Endothelial cell of umbilical vein (primary cell): ENCODE results near the gene CAMSAP1. TPM values are rescaled to one million over a fixed set of nuclear protein-coding genes. Genes with fewer than 3 reads are reported as not detected.

Experiments used
- BruUV-seq: library from RNA; stranded (reverse); fragments of 400-500 nt; replicated peaks from 2 replicates; lab custom pipeline; 2021; lab: Mats Ljungman, UMichigan
- CTCF ChIA-PET: fragments of 300-600, 350-600 bp; sonication (Branson Sonifier 250); formaldehyde crosslinking; loops from one replicate; lab custom pipeline; 2021; ENCODE audit warnings: antibody characterized with exemption, inconsistent platforms; lab: Charles Lee
- POLR2A ChIA-PET: fragments of 300-600, 350-600 bp; sonication (Branson Sonifier 250); formaldehyde crosslinking; loops from one replicate; lab custom pipeline; 2021; ENCODE audit warnings: antibody characterized with exemption, inconsistent platforms; lab: Charles Lee
- DNase-seq: peaks from one replicate; pipeline ENCODE4 v3.0.0-alpha.2; 2011; ENCODE audit warnings: low read depth, low spot score
- FAIRE-seq: peaks from 2 replicates; lab custom pipeline; 2011; peaks lifted over from hg19 to GRCh38; lab: Jason Lieb, UNC
- H2AFZ ChIP-seq: 2 replicates; pipeline ENCODE4 v1.6.0; 2012; ENCODE audit warnings: low read depth, low read length, control low read depth, inconsistent platforms
- H3K27ac ChIP-seq: 2 replicates; pipeline ENCODE4 v1.5.1; 2011; ENCODE audit warnings: low read depth, mild to moderate bottlenecking, control low read depth, low read length, moderate library complexity; ENCODE audit not compliant: insufficient read depth
- H3K27me3 ChIP-seq, 2 experiments: 2 replicates each; pipeline versions ENCODE4 v1.6.0 to v1.6.1; 2011; ENCODE audit warnings: low read length in 2 of 2, mixed read lengths in 1 of 2; ENCODE audit not compliant: control insufficient read depth in 2 of 2, insufficient read depth in 2 of 2
- H3K36me3 ChIP-seq, 2 experiments: 2 replicates in 1 of 2; 3 replicates in 1 of 2; pipeline ENCODE4 v1.5.1; 2011; ENCODE audit warnings: low read length in 2 of 2, mild to moderate bottlenecking in 1 of 2, moderate library complexity in 1 of 2; ENCODE audit not compliant: control insufficient read depth in 2 of 2, insufficient read depth in 2 of 2; ENCODE audit errors: extremely low read depth in 1 of 2
- H3K4me1 ChIP-seq: 3 replicates; pipeline ENCODE4 v1.5.1; 2011; ENCODE audit warnings: mild to moderate bottlenecking, low read length; ENCODE audit not compliant: control insufficient read depth, insufficient read depth; ENCODE audit errors: extremely low read depth
- H3K4me2 ChIP-seq: 2 replicates; pipeline ENCODE4 v1.6.1; 2011; ENCODE audit warnings: low read length, control low read depth, mixed read lengths; ENCODE audit not compliant: insufficient read depth
- H3K4me3 ChIP-seq, 3 experiments: fragments of 200-600 bp in 1 of 3; sonication (generic), shearing (Covaris generic) in 1 of 3; replicated peaks in 1 of 3; 2 replicates each; pipeline ENCODE4 v1.5.1; 2011 to 2016; ENCODE audit warnings: control low read depth in 3 of 3, low read length in 3 of 3, mild to moderate bottlenecking in 2 of 3, inconsistent platforms in 1 of 3, low read depth in 1 of 3, moderate library complexity in 1 of 3; ENCODE audit not compliant: insufficient read depth in 1 of 3
- H3K79me2 ChIP-seq: 2 replicates; pipeline ENCODE4 v1.6.0; 2012; ENCODE audit warnings: low read length, inconsistent platforms; ENCODE audit not compliant: control insufficient read depth, insufficient read depth
- H3K9ac ChIP-seq: replicated peaks from 2 replicates; pipeline ENCODE3; 2011; ENCODE audit warnings: low read length, control low read depth; ENCODE audit not compliant: insufficient read depth; ENCODE audit errors: extremely low read depth
- H3K9me1 ChIP-seq: replicated peaks from 3 replicates; pipeline ENCODE4 v1.6.0; 2011; ENCODE audit warnings: mild to moderate bottlenecking, low read length; ENCODE audit not compliant: control insufficient read depth, insufficient read depth; ENCODE audit errors: extremely low read depth
- H3K9me3 ChIP-seq: replicated peaks from 2 replicates; pipeline ENCODE4 v1.5.1; 2012; ENCODE audit warnings: low read length, inconsistent platforms; ENCODE audit not compliant: control insufficient read depth, insufficient read depth
- H4K20me1 ChIP-seq: replicated peaks from 2 replicates; pipeline ENCODE3; 2011; ENCODE audit warnings: mild to moderate bottlenecking, low read length; ENCODE audit not compliant: control insufficient read depth, insufficient read depth; ENCODE audit errors: extremely low read depth
- EZH2 ChIP-seq: IDR thresholded peaks from 2 replicates; pipeline ENCODE4 v1.6.1; 2012; ENCODE audit warnings: borderline replicate concordance, low read depth, mild to moderate bottlenecking, moderate library complexity, low read length, inconsistent platforms; ENCODE audit not compliant: severe bottlenecking
- FOS ChIP-seq: IDR thresholded peaks from 2 replicates; pipeline ENCODE4 v1.6.1; 2011; ENCODE audit warnings: mild to moderate bottlenecking, low read length, moderate library complexity, borderline replicate concordance; ENCODE audit not compliant: insufficient read depth
- GATA2 ChIP-seq: IDR thresholded peaks from 2 replicates; pipeline ENCODE4 v1.7.0; 2011; ENCODE audit warnings: low read depth, mild to moderate bottlenecking, moderate library complexity, mixed read lengths, low read length; ENCODE audit not compliant: insufficient read length, insufficient read depth
- JUN ChIP-seq: IDR thresholded peaks from 2 replicates; pipeline ENCODE4 v1.6.1; 2011; ENCODE audit warnings: borderline replicate concordance, low read depth; ENCODE audit not compliant: insufficient read length, insufficient read depth
- MAX ChIP-seq: IDR thresholded peaks from 2 replicates; pipeline ENCODE4 v1.6.1; 2011; ENCODE audit not compliant: insufficient read depth, insufficient read length
- MYC ChIP-seq: IDR thresholded peaks from one replicate; pipeline ENCODE4 v1.6.1; 2011; ENCODE audit warnings: mild to moderate bottlenecking, low read depth, low read length
- POLR2A ChIP-seq: IDR thresholded peaks from 2 replicates; pipeline ENCODE4 v1.6.1; 2012; ENCODE audit warnings: low read depth, mild to moderate bottlenecking, control low read depth, low read length
- POLR2AphosphoS5 ChIP-seq: IDR thresholded peaks from 2 replicates; pipeline ENCODE4 v1.6.1; 2012; ENCODE audit warnings: low read depth, mild to moderate bottlenecking, control low read depth, low read length, moderate library complexity; ENCODE audit not compliant: insufficient read depth
- dilution Hi-C: fragments of 300-500 bp; cut with MboI; formaldehyde crosslinking; loops from one replicate; pipeline ENCODE4 v1.15.0; 2019; ENCODE audit warnings: low sequenced_read_pairs; ENCODE audit not compliant: extremely low pct_ligation_motif_present
- intact Hi-C: fragments of 100-400 bp; cut with micrococcal nuclease; formaldehyde crosslinking; loops from one replicate; pipeline ENCODE4 v1.10.0; 2022
- polyA plus RNA-seq, 4 experiments: library from polyadenylated mRNA; depleted of rRNA in 3 of 4; stranded (reverse) in 3 of 4; unstranded in 1 of 4; fragments of >200 nt; gene quantifications; 2 replicates each; pipeline versions ENCODE4 v1.2.1 to v1.2.3, GENCODE V29; 2011 to 2012; ENCODE audit warnings: missing spikeins in 1 of 4
- total RNA-seq: library from RNA; stranded (reverse); gene quantifications from 2 replicates; pipeline ENCODE4 v1.2.3, GENCODE V29; 2021
- TF ChIP-seq, protein P1 (sequence below), 2 donors: IDR thresholded peaks; 1 replicate in 1 of 2; 2 replicates in 1 of 2; pipeline ENCODE4 v1.5.1; 2011; ENCODE audit warnings: low read length in 2 of 2, mild to moderate bottlenecking in 2 of 2, moderate library complexity in 2 of 2, control low read depth in 1 of 2, inconsistent platforms in 1 of 2, low read depth in 1 of 2; ENCODE audit not compliant: insufficient read depth in 1 of 2; ENCODE audit errors: extremely low read depth in 1 of 2

The CAMSAP1 gene
- total and polyA plus RNA-seq, 2 donors (not counting 3 experiments of a cell fraction or from before 2014, with no cell fraction given) = 8.1 to 25.5 TPM

GRCh38 chr9:135766707-135767106 is 140.6 kb downstream of the CAMSAP1 start:
- Histone ChIP-seq H3K36me3 (no peaks in the 10 kb centered on the region), H3K27me3 (no peaks in the 10 kb centered on the region), H2AFZ (no peak overlapping the region), H3K4me2 (no peak overlapping the region), H3K27ac (no peak overlapping the region), H3K4me3 (no peak overlapping the region), H3K79me2 (no peaks in the 10 kb centered on the region), H4K20me1 (no peaks in the 10 kb centered on the region), H3K9me3 (no peaks in the 10 kb centered on the region), H3K9ac (no peak overlapping the region), H3K4me1 (no peaks in the 10 kb centered on the region), H3K9me1 (no peaks in the 10 kb centered on the region)
- intact Hi-C loops = no loop called here
- FAIRE-seq (no peak), DNase-seq (no peak)
- no TSS peak for BruUV-seq
- ChIA-PET POLR2A (no interaction called here), CTCF (no interaction called here)
- dilution Hi-C loops = no loop called here
- TF ChIP-seq JUN (no peak), FOS (no peak), POLR2A (no peak), EZH2 (no peak), POLR2AphosphoS5 (no peak), GATA2 (no peak), MAX (no peak), MYC (no peak)
- TF ChIP-seq, protein P1, sequence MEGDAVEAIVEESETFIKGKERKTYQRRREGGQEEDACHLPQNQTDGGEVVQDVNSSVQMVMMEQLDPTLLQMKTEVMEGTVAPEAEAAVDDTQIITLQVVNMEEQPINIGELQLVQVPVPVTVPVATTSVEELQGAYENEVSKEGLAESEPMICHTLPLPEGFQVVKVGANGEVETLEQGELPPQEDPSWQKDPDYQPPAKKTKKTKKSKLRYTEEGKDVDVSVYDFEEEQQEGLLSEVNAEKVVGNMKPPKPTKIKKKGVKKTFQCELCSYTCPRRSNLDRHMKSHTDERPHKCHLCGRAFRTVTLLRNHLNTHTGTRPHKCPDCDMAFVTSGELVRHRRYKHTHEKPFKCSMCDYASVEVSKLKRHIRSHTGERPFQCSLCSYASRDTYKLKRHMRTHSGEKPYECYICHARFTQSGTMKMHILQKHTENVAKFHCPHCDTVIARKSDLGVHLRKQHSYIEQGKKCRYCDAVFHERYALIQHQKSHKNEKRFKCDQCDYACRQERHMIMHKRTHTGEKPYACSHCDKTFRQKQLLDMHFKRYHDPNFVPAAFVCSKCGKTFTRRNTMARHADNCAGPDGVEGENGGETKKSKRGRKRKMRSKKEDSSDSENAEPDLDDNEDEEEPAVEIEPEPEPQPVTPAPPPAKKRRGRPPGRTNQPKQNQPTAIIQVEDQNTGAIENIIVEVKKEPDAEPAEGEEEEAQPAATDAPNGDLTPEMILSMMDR (IDR thresholded peaks at IDR 0.05; ENCODE audit: extremely low read depth in 1 of 2, insufficient read depth in 1 of 2, low read depth in 1 of 2, low read length in 2 of 2) = no peak
